ENCODE results near the gene CCDC138. TPM values are rescaled to one million over a fixed set of nuclear protein-coding genes. Genes with fewer than 3 reads are reported as not detected.

The CCDC138 gene
- total RNA-seq, 1 experiment from 2014 or later = 14.9 TPM

DNA sequence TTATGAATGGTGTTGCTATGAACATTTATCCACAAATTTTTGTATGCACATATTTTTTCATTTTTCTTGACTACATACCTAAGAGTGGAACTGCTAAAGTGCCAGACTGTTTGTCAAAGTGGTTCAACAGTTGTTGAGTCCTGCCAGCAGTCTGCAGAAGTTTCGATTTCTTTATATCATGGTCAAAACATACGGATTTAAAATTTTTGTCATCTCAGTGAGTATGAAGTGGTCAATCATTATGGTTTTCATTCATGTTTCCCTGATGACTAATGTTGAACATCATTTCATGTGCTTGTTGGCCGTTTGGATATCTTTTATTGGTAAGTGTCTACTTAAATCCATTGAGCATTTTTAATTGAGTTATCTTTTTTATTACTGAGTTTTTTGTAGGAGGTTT is 39.2 kb downstream of the CCDC138 start:
- ChIA-PET CTCF (no interaction called here), POLR2A (no interaction called here)
- no peak overlapping the region for H3K4me3 ChIP-seq (ENCODE audit: low read depth, low read length)
- H3K27me3 ChIP-seq (replicated peaks; ENCODE audit: control insufficient read depth, insufficient read depth, low read length) = no peaks in the 10 kb centered on the region
- intact Hi-C loops (cut with micrococcal nuclease; ENCODE audit: unreplicated experiment) = no loop called here
- H3K4me1 ChIP-seq = peaks cover 5% of the 10 kb centered on the region; the same call in 1 of the 2 replicates
- Mint-ChIP-seq H3K36me3 (ENCODE audit: insufficient read depth, unreplicated experiment) (peaks cover 13% of the 10 kb centered on the region), H3K27ac (ENCODE audit: unreplicated experiment) (no peak overlapping the region), H3K4me3 (ENCODE audit: unreplicated experiment) (no peak overlapping the region), H3K9me3 (ENCODE audit: unreplicated experiment) (no peaks in the 10 kb centered on the region), H3K4me1 (ENCODE audit: low read depth, unreplicated experiment) (peaks cover 11% of the 10 kb centered on the region), H3K27me3 (ENCODE audit: insufficient read depth, unreplicated experiment) (no peaks in the 10 kb centered on the region)
- DNase-seq = no peak
- no TSS peak for BruUV-seq (replicated peaks)
- TF ChIP-seq, protein P1, sequence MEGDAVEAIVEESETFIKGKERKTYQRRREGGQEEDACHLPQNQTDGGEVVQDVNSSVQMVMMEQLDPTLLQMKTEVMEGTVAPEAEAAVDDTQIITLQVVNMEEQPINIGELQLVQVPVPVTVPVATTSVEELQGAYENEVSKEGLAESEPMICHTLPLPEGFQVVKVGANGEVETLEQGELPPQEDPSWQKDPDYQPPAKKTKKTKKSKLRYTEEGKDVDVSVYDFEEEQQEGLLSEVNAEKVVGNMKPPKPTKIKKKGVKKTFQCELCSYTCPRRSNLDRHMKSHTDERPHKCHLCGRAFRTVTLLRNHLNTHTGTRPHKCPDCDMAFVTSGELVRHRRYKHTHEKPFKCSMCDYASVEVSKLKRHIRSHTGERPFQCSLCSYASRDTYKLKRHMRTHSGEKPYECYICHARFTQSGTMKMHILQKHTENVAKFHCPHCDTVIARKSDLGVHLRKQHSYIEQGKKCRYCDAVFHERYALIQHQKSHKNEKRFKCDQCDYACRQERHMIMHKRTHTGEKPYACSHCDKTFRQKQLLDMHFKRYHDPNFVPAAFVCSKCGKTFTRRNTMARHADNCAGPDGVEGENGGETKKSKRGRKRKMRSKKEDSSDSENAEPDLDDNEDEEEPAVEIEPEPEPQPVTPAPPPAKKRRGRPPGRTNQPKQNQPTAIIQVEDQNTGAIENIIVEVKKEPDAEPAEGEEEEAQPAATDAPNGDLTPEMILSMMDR (IDR thresholded peaks at IDR 0.05; ENCODE audit: insufficient read depth in 1 of 2, low read depth in 1 of 2, low read length in 1 of 2, severe bottlenecking in 1 of 2, unreplicated experiment in 1 of 2) = no peak
- no peaks in the 10 kb centered on the region for H3K9me3 ChIP-seq
- no peaks in the 10 kb centered on the region for H3K36me3 ChIP-seq (ENCODE audit: control insufficient read depth, insufficient read depth, low read length)

DNA sequence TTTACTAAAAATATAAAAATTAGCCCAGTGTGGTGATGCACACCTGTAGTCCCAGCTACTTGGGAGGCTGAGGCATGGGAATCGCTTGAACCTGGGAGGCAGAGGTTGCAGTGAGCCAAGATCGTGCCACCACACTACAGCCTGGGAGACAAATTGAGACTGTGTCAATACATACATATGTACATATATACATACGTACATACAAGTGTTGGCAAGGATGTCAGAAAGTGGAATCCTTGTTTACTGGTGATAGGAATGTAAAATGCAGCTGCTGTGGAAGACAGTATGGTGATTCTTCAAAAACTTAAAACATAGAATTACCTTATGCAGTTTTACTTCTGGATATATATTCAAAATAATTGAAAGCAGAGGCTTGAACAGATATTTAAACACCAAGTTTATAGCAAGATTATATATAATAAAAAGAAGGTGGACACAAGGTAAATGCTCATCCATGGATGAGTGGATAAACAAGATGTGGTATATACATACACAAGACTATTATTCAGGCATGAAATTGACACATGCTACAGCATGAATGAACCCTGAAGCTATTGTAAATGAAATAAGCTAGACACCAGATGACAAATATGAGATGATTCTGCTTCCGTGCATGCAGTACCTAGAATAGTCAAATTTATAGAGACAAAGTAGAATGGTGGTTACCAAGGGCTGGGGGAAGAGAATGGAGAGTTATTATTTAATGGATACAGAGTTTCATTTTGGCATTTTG is 43.2 kb downstream of the CCDC138 start:
- no peaks in the 10 kb centered on the region for H3K9me3 ChIP-seq
- no peaks in the 10 kb centered on the region for H3K27me3 Mint-ChIP-seq (ENCODE audit: insufficient read depth, unreplicated experiment)
- no peak for DNase-seq
- no peaks in the 10 kb centered on the region for H3K9me3 Mint-ChIP-seq (ENCODE audit: unreplicated experiment)
- BruUV-seq (replicated peaks) = no TSS peak
- H3K36me3 Mint-ChIP-seq (ENCODE audit: insufficient read depth, unreplicated experiment) = peaks cover 11% of the 10 kb centered on the region
- TF ChIP-seq, protein P1 (IDR thresholded peaks at IDR 0.05; ENCODE audit: insufficient read depth in 1 of 2, low read depth in 1 of 2, low read length in 1 of 2, severe bottlenecking in 1 of 2, unreplicated experiment in 1 of 2) = no peak
- H3K27ac Mint-ChIP-seq (ENCODE audit: unreplicated experiment) = no peak overlapping the region
- H3K4me3 Mint-ChIP-seq (ENCODE audit: unreplicated experiment) = no peak overlapping the region
- ChIA-PET POLR2A (no interaction called here), CTCF (no interaction called here)
- intact Hi-C loops (cut with micrococcal nuclease; ENCODE audit: unreplicated experiment) = no loop called here
- H3K4me3 ChIP-seq (ENCODE audit: low read depth, low read length) = no peak overlapping the region
- H3K4me1 ChIP-seq = peaks cover 5% of the 10 kb centered on the region; the same call in 1 of the 2 replicates
- H3K36me3 ChIP-seq (ENCODE audit: control insufficient read depth, insufficient read depth, low read length) = no peaks in the 10 kb centered on the region
- peaks cover 9% of the 10 kb centered on the region for H3K4me1 Mint-ChIP-seq (ENCODE audit: low read depth, unreplicated experiment)
- no peaks in the 10 kb centered on the region for H3K27me3 ChIP-seq (replicated peaks; ENCODE audit: control insufficient read depth, insufficient read depth, low read length)

DNA sequence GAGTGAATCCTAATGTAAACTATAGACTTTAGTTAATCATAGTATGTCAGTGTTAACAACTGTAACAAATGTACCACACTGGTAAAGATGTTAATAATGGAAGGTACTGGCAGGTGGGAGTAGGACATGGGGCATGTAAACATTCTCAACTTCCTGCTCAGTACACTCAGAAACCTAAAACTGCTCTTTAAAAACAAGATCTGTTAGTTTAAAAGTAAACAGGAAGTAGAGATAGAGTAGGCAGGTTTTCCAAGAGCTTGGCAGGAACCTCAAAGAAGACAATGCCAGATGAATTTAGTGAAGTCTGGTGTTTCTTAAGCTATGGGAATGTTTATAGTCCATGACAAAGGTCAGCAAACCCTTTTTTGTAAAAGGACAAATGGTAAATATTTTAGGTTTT is 46.6 kb downstream of the CCDC138 start:
- TF ChIP-seq, protein P1 (IDR thresholded peaks at IDR 0.05; ENCODE audit: insufficient read depth in 1 of 2, low read depth in 1 of 2, low read length in 1 of 2, severe bottlenecking in 1 of 2, unreplicated experiment in 1 of 2) = no peak
- Mint-ChIP-seq H3K9me3 (ENCODE audit: unreplicated experiment) (peaks cover 13% of the 10 kb centered on the region), H3K4me1 (ENCODE audit: low read depth, unreplicated experiment) (peaks cover 9% of the 10 kb centered on the region), H3K4me3 (ENCODE audit: unreplicated experiment) (no peak overlapping the region), H3K27ac (ENCODE audit: unreplicated experiment) (no peak overlapping the region), H3K27me3 (ENCODE audit: insufficient read depth, unreplicated experiment) (no peaks in the 10 kb centered on the region), H3K36me3 (ENCODE audit: insufficient read depth, unreplicated experiment) (peaks cover 6% of the 10 kb centered on the region)
- H3K36me3 ChIP-seq (ENCODE audit: control insufficient read depth, insufficient read depth, low read length) = no peaks in the 10 kb centered on the region; the same call in 1 of the 2 replicates
- H3K4me3 ChIP-seq (ENCODE audit: low read depth, low read length) = no peak overlapping the region
- ChIA-PET POLR2A (no interaction called here), CTCF (no interaction called here)
- peaks cover 5% of the 10 kb centered on the region; the same call in 1 of the 2 replicates for H3K4me1 ChIP-seq
- peaks cover 10% of the 10 kb centered on the region; the same call in 1 of the 2 replicates for H3K9me3 ChIP-seq
- no peak for DNase-seq
- no TSS peak for BruUV-seq (replicated peaks)
- intact Hi-C loops (cut with micrococcal nuclease; ENCODE audit: unreplicated experiment) = no loop called here
- no peaks in the 10 kb centered on the region for H3K27me3 ChIP-seq (replicated peaks; ENCODE audit: control insufficient read depth, insufficient read depth, low read length)
